HEK293T (cell line): ENCODE measurements around the gene NEURL1.

Experiments used
- SUZ12 ChIP-seq: fragments of 450-650 bp; IDR thresholded peaks from 2 replicates; pipeline ENCODE4 v1.6.1; 2016; ENCODE audit warnings: mild to moderate bottlenecking
- TARDBP ChIP-seq: fragments of 450-650 bp; IDR thresholded peaks from 2 replicates; pipeline ENCODE4 v1.6.1; 2016

- no peak for TF ChIP-seq SUZ12
- TF ChIP-seq TARDBP = no peak
Observed at GRCh38 chr10:103600325-103600724, 106.8 kb downstream of the NEURL1 start.
